HL-60 (cell line): ENCODE data around the gene RNASE8.
"Not testable (repeated sequence)": the region's sequence is repeated elsewhere in the genome, so short reads cannot be mapped to it uniquely, and the experiment has no call there.

Experiments used
- DNase-seq, 2 experiments: peaks; one replicate each; pipeline ENCODE4 v3.0.0-alpha.2; 2010 to 2020; ENCODE audit warnings: low read depth in 1 of 2, low spot score in 1 of 2
- H3K27ac ChIP-seq: fragments of 250-450 bp; sonication (Bioruptor Pico); replicated peaks from 2 replicates; pipeline ENCODE4 v1.5.1; 2020; ENCODE audit warnings: mild to moderate bottlenecking, moderate library complexity
- H3K27me3 ChIP-seq: fragments of 250-450 bp; sonication (Bioruptor Pico); 2 replicates; pipeline ENCODE4 v1.5.1; 2021; ENCODE audit warnings: mild to moderate bottlenecking, moderate library complexity; ENCODE audit not compliant: insufficient read depth, poor library complexity, severe bottlenecking
- H3K4me3 ChIP-seq: replicated peaks from 2 replicates; pipeline ENCODE4 v1.5.1; 2011; ENCODE audit warnings: mild to moderate bottlenecking, control low read depth, low read length; ENCODE audit not compliant: insufficient read depth
- GABPA ChIP-seq: IDR thresholded peaks from 2 replicates; pipeline ENCODE4 v1.6.1; 2012; ENCODE audit warnings: low read depth
- POLR2AphosphoS5 ChIP-seq: IDR thresholded peaks from 2 replicates; pipeline ENCODE4 v1.6.1; 2012; ENCODE audit warnings: low read depth
- SPI1 ChIP-seq: IDR thresholded peaks from 2 replicates; pipeline ENCODE4 v1.6.1; 2012; ENCODE audit warnings: low read depth, mild to moderate bottlenecking, borderline replicate concordance
- TF ChIP-seq, protein P1 (sequence below): IDR thresholded peaks from 2 replicates; pipeline ENCODE4 v1.6.1; 2012; ENCODE audit warnings: low read depth; ENCODE audit not compliant: insufficient replicate concordance
- TF ChIP-seq, protein P2 (sequence below): IDR thresholded peaks from one replicate; pipeline ENCODE4 v1.5.1; 2011; ENCODE audit warnings: low read length, control low read depth, inconsistent platforms; ENCODE audit not compliant: insufficient read depth

The RNASE8 gene

GRCh38 chr14:21039585-21040369 is 17.8 kb upstream of the RNASE8 start:
- H3K4me3 ChIP-seq, result no peak overlapping the region
- H3K27ac ChIP-seq, result no peak overlapping the region
- TF ChIP-seq, protein P1, sequence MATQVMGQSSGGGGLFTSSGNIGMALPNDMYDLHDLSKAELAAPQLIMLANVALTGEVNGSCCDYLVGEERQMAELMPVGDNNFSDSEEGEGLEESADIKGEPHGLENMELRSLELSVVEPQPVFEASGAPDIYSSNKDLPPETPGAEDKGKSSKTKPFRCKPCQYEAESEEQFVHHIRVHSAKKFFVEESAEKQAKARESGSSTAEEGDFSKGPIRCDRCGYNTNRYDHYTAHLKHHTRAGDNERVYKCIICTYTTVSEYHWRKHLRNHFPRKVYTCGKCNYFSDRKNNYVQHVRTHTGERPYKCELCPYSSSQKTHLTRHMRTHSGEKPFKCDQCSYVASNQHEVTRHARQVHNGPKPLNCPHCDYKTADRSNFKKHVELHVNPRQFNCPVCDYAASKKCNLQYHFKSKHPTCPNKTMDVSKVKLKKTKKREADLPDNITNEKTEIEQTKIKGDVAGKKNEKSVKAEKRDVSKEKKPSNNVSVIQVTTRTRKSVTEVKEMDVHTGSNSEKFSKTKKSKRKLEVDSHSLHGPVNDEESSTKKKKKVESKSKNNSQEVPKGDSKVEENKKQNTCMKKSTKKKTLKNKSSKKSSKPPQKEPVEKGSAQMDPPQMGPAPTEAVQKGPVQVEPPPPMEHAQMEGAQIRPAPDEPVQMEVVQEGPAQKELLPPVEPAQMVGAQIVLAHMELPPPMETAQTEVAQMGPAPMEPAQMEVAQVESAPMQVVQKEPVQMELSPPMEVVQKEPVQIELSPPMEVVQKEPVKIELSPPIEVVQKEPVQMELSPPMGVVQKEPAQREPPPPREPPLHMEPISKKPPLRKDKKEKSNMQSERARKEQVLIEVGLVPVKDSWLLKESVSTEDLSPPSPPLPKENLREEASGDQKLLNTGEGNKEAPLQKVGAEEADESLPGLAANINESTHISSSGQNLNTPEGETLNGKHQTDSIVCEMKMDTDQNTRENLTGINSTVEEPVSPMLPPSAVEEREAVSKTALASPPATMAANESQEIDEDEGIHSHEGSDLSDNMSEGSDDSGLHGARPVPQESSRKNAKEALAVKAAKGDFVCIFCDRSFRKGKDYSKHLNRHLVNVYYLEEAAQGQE, result no peak
- TF ChIP-seq, protein P2, sequence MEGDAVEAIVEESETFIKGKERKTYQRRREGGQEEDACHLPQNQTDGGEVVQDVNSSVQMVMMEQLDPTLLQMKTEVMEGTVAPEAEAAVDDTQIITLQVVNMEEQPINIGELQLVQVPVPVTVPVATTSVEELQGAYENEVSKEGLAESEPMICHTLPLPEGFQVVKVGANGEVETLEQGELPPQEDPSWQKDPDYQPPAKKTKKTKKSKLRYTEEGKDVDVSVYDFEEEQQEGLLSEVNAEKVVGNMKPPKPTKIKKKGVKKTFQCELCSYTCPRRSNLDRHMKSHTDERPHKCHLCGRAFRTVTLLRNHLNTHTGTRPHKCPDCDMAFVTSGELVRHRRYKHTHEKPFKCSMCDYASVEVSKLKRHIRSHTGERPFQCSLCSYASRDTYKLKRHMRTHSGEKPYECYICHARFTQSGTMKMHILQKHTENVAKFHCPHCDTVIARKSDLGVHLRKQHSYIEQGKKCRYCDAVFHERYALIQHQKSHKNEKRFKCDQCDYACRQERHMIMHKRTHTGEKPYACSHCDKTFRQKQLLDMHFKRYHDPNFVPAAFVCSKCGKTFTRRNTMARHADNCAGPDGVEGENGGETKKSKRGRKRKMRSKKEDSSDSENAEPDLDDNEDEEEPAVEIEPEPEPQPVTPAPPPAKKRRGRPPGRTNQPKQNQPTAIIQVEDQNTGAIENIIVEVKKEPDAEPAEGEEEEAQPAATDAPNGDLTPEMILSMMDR, result peak; percentile 68
- TF ChIP-seq GABPA (no peak), POLR2AphosphoS5 (no peak), SPI1 (no peak)
- no peaks in the 10 kb centered on the region for H3K27me3 ChIP-seq
- peak in 1 of 2 experiments; percentile 53 for DNase-seq

DNA sequence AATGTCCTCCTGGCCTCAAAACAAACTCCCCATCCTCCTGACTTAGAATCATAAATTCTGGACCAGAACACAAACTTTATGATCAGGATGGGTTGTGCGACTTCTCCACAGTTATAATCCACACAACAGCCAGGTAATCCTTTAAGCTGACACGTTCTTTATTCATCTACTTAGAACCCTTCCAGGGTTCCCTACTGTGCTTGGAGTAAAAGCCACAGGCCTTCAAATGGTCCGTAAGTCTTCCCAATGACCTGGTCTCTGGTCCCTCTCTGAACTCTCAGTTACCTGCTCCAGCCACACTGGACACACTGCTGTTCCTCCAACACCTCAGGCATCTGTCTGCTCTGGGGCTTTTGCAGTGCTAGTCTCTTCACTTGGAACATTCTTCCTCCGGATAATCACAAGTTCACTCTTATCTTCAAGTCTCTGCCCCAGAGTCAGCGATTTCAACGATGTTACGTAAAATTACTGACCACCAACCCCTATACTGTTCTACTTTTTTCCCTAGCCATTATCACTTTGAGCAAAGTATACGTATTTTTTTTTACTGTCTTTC is 17.2 kb upstream of the RNASE8 start:
- no peak overlapping the region for H3K4me3 ChIP-seq
- H3K27me3 ChIP-seq, result no peaks in the 10 kb centered on the region
- no peak for DNase-seq
- TF ChIP-seq, protein P2, result no peak
- TF ChIP-seq SPI1, result no peak
- TF ChIP-seq POLR2AphosphoS5, result no peak
- TF ChIP-seq, protein P1, result no peak
- no peak for TF ChIP-seq GABPA
- H3K27ac ChIP-seq, result no peak overlapping the region

- not testable (repeated sequence) for H3K4me3 ChIP-seq, H3K27ac ChIP-seq, H3K27me3 ChIP-seq, DNase-seq
Measured at GRCh38 chr14:21040941-21041340, 16.7 kb upstream of the RNASE8 start.

DNA sequence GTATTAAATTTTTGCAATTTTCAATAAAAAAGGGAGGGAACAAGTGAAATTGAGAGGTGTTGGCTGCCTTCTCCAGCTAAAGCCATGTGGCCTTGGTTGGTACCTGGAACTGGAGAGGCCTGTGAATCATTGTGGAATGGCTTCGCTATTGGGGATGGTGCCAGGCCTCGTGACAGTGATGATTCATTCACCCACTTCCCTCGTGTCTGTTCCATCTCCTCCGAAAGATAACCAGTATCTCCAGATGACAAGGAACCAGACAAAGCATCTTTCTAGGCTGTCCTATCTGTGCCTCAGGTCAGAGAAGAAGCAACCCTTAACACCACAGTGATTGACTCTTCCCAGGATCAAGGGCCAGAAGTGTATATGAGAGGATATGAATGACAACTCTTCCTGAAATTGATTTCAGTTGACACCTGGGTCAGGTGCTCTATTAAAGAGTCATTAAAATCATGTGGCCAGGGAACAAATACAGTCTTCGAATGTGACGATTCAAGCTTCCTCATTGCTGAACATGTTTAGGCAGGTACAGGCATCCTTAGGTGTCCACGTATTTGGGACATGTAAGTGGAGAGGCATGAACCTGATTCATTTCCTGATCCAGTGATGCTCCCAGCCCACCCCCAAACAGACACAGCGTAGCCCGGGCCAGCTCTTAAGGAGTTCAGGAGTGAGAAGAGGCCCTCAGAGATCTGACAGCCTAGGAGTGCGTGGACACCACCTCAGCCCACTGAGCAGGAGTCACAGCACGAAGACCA is 15.8 kb upstream of the RNASE8 start, which contains the start of gene RNASE7:
Gene RNASE7, plus strand, starts transcription at position 687 of the 758 bp plus-strand sequence. CDS start 631 bp downstream, outside the sequence.
- no peak for DNase-seq
- H3K27me3 ChIP-seq, result no peaks in the 10 kb centered on the region
- no peak within 1 kb of the TSS for H3K4me3 ChIP-seq
- no peak within 1 kb of the TSS for H3K27ac ChIP-seq
- TF ChIP-seq, protein P2, result no peak
- TF ChIP-seq POLR2AphosphoS5 (no peak), SPI1 (no peak), GABPA (no peak)
- TF ChIP-seq, protein P1, result no peak
